Measurements from ENCODE around the gene DPCD.

- no peak for TF ChIP-seq JUND (IDR thresholded peaks at IDR 0.05)
- TF ChIP-seq CTCF (IDR thresholded peaks at IDR 0.05) = no peak
Measured at GRCh38 chr10:101617102-101617823, 29.1 kb downstream of the DPCD start.

All from SK-N-SH (cell line).